Measurements from ENCODE around the gene PRKAA2.

GRCh38 chr1:56675763-56676162 lies 30.6 kb downstream of the PRKAA2 start:
- no peak for TF ChIP-seq EZH2phosphoT487 (IDR thresholded peaks at IDR 0.05; ENCODE audit: insufficient read depth, low read depth)
- TF ChIP-seq EZH2 (IDR thresholded peaks at IDR 0.05; ENCODE audit: insufficient read depth, poor library complexity, severe bottlenecking): no peak
